Activated gamma-delta T cell (primary cell): ENCODE measurements around the gene SYTL4.
"Not testable (repeated sequence)": the region's sequence is repeated elsewhere in the genome, so short reads cannot be mapped to it uniquely, and the experiment has no call there.

ENCODE experiments used
- DNase-seq: peaks from one replicate; lab custom pipeline; 2025; lab: John Stamatoyannopoulos, UW
- total RNA-seq, 2 donors: gene quantifications; one replicate each; lab custom pipeline; 2026; lab: John Stamatoyannopoulos, UW

The SYTL4 gene
- total RNA-seq: 0 to 4.2 reads per million in 2 donors

GRCh38 chrX:100731441-100732281, at the start of gene SYTL4:
SYTL4 (minus strand) TSS chrX:100732121; CDS start chrX:100702037, 30,084 bp downstream.
- no peak for DNase-seq

- DNase-seq: not testable (repeated sequence)
Measured at GRCh38 chrX:100769439-100769838, 37.5 kb upstream of the SYTL4 start.

- DNase-seq: no peak
Measured at GRCh38 chrX:100768679-100769338, 36.9 kb upstream of the SYTL4 start.

GRCh38 chrX:100750883-100751282, 19.0 kb upstream of the SYTL4 start:
- DNase-seq: no peak

GRCh38 chrX:100748108-100748507, 16.2 kb upstream of the SYTL4 start:
- DNase-seq: no peak

- no peak for DNase-seq
Measured at GRCh38 chrX:100747703-100748102, 15.8 kb upstream of the SYTL4 start.

- DNase-seq: no peak
Measured at GRCh38 chrX:100747090-100747489, 15.2 kb upstream of the SYTL4 start.

GRCh38 chrX:100745806-100746537, 14.1 kb upstream of the SYTL4 start:
- no peak for DNase-seq

- no peak for DNase-seq
Measured at GRCh38 chrX:100745205-100745604, 13.3 kb upstream of the SYTL4 start.

GRCh38 chrX:100743009-100743607, 11.2 kb upstream of the SYTL4 start:
- no peak for DNase-seq

- not testable (repeated sequence) for DNase-seq
Measured at GRCh38 chrX:100724006-100724405, 7.9 kb downstream of the SYTL4 start.

- DNase-seq: no peak
Measured at GRCh38 chrX:100721328-100721727, 10.6 kb downstream of the SYTL4 start.

- no peak for DNase-seq
Measured at GRCh38 chrX:100720301-100720700, 11.6 kb downstream of the SYTL4 start.

GRCh38 chrX:100719139-100719538, 12.8 kb downstream of the SYTL4 start:
- no peak for DNase-seq

- no peak for DNase-seq
Measured at GRCh38 chrX:100717363-100717762, 14.6 kb downstream of the SYTL4 start.

GRCh38 chrX:100710816-100711215, 21.1 kb downstream of the SYTL4 start:
- no peak for DNase-seq

- no peak for DNase-seq
Measured at GRCh38 chrX:100704581-100705203, 27.2 kb downstream of the SYTL4 start.

- DNase-seq: no peak
Measured at GRCh38 chrX:100700809-100701208, 31.1 kb downstream of the SYTL4 start.

- DNase-seq: no peak
Measured at GRCh38 chrX:100698551-100698950, 33.4 kb downstream of the SYTL4 start.

- no peak for DNase-seq
Measured at GRCh38 chrX:100696699-100697351, 35.1 kb downstream of the SYTL4 start.

- no peak for DNase-seq
Measured at GRCh38 chrX:100695991-100696390, 35.9 kb downstream of the SYTL4 start.
